Stimulated activated CD4-positive, alpha-beta T cell treated with anti-CD3 and anti-CD28 coated beads, Interleukin-1b, Interleukin-23, amount 100 ng/mL, for 4 hours (primary cell): ENCODE results near the gene NOC2L.
"Not testable (repeated sequence)": the region's sequence is repeated elsewhere in the genome, so short reads cannot be mapped to it uniquely, and the experiment has no call there.

Source experiments
- DNase-seq, 2 donors: peaks; one replicate each; pipeline ENCODE4 v3.0.0-alpha.2; 2020; ENCODE audit warnings: low read depth in 2 of 2

The NOC2L gene

GRCh38 chr1:962381-963300, 3.6 kb upstream of the NOC2L start:
- DNase-seq: no peak

GRCh38 chr1:961132-961669, 2.1 kb upstream of the NOC2L start:
- no peak for DNase-seq

GRCh38 chr1:960363-961131, 1.5 kb upstream of the NOC2L start, which contains the start of gene KLHL17:
Gene KLHL17, plus strand, starts transcription at chr1:960584. Its CDS starts 110 bp downstream, at chr1:960694.
- peak; percentile 75 to 86 for DNase-seq

- DNase-seq: no peak
These were observed 791 bp upstream of the NOC2L start for GRCh38 chr1:959731-960362.

- no peak for DNase-seq
These were observed 2.4 kb downstream of the NOC2L start for GRCh38 chr1:956636-957035.

GRCh38 chr1:955474-955873, 3.6 kb downstream of the NOC2L start:
- no peak for DNase-seq

GRCh38 chr1:954927-955326, 4.1 kb downstream of the NOC2L start:
- no peak for DNase-seq

- DNase-seq: no peak
These were observed 5.3 kb downstream of the NOC2L start for GRCh38 chr1:953524-954320.

GRCh38 chr1:952603-953002, 6.5 kb downstream of the NOC2L start:
- no peak for DNase-seq

- no peak for DNase-seq
These were observed 6.9 kb downstream of the NOC2L start for GRCh38 chr1:952201-952600.

GRCh38 chr1:951364-951763, 7.7 kb downstream of the NOC2L start:
- DNase-seq: no peak

GRCh38 chr1:950881-951280, 8.2 kb downstream of the NOC2L start:
- DNase-seq: no peak

- no peak for DNase-seq
These were observed 8.8 kb downstream of the NOC2L start for GRCh38 chr1:950268-950667.

- DNase-seq: no peak
These were observed 11.1 kb downstream of the NOC2L start for GRCh38 chr1:947958-948357.

- DNase-seq: not testable (repeated sequence)
These were observed 12.2 kb downstream of the NOC2L start for GRCh38 chr1:946811-947210.

GRCh38 chr1:945688-946556, 13.1 kb downstream of the NOC2L start:
- no peak for DNase-seq

- no peak for DNase-seq
These were observed 14.4 kb downstream of the NOC2L start for GRCh38 chr1:944341-945325.

GRCh38 chr1:943545-944340, 15.3 kb downstream of the NOC2L start:
- no peak for DNase-seq
